Stimulated activated CD4-positive, alpha-beta T cell treated with anti-CD3 and anti-CD28 coated beads, Interleukin-1b, Interleukin-23, amount 100 ng/mL, for 1 hour (primary cell): ENCODE results near the gene CEP170.
A peak's percentile ranks its signal among the peaks of the same experiment; 100 is the strongest.

Experiments used
- DNase-seq, 2 donors: peaks; one replicate each; pipeline ENCODE4 v3.0.0-alpha.2; 2020; ENCODE audit warnings: low read depth in 2 of 2

The CEP170 gene

DNA sequence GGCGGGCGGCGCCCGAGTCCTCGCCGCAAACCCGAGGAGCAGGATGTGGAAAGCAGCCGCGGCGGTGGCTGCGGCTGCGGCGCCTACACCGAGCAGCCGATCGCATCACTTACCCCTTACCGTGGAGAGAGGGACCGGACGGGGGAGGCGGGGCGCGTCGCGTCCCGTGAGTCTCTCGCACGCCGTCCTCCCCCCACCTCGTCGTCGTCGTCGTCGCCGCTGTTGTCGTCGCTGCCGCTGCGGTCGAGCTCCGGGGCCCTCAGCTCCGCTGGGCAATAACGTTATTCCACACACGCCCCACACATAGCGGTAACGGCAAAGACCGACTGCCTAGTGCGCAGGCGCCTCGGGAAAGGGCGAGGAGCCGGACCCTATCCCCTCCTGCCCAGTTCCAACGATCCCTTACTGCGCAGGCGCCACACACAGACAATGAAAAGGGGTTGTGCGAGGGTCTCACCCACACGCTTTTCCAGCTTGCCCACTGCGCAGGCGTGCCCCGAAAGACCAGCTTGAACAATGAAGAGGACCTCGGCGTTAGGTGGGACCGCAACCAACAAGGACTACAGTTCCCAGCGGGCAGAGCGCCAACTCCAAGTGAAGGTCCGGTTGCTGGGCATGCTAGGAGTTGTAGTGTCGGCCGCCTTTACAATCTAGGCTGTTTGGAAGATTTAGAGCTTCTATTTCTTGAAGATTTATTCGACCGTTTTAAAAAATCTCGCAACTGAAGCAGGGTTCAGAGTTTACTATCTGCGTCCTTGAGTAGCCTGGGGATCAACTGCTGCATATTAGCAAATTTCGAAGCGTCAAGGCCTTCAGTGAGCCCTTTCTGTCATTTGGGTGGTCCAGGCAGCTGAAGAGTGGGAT lies at the start of gene CEP170:
TSS of gene CEP170 (minus strand) at position 355 of the 864 bp plus-strand sequence. CDS start 30,001 bp downstream, outside the sequence.
- DNase-seq, result peak; percentile 54 to 67

DNA sequence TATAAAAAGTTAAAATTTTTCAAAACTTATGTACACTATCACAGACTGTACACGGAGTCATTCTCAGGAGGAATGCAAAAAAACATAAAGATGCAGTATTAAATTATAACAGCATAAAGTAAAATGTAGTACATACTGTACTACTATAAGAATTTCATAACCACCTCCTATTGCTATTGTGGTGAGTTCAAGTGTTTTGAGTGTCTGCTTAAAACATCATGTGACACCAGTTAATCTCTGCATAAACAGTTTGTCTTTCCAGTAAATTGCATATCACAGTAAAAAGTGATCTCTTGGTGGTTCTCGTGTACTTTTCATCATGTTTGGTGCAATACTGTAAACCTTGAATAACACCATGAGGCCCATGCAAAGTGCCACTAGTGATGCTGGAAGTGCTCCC lies 46.0 kb upstream of the CEP170 start:
- no peak for DNase-seq

DNA sequence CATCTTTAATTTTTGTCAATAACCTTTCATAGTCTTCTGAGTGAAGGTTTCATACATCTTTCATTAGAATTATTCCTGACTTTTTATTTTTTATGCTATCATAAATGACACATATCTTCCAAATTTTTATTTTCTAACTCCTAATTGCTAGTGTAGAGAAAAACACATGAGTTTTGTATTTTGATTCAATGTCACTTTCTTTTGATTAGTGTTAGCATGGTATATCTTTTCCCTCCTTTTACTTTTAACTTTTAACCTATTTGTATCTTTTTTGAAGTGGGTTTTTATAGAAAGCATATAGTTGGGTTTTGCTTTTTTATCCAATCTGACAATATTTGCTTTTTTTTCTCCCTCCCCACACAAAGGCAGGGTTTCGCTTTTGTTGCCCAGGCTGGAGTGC lies 44.0 kb upstream of the CEP170 start:
- no peak for DNase-seq

DNA sequence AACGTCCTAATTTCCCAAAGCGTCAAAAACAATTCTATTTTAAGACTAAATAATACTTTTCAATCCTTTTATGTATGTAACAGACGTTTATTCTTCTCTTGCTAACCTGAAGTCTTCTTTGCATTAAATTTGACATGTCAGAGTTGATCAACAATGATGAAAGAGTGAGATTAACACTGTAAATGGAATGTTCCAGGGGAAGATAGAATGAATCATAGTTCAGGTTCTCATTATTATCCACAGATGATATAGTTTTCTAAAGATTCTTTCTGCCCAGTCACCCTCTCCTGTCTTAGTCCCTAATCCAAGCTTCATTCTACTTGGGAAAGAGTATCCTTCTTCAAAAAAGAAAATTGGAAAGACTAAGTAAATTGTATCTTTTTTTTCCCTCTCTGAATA lies 39.6 kb upstream of the CEP170 start:
- no peak for DNase-seq

DNA sequence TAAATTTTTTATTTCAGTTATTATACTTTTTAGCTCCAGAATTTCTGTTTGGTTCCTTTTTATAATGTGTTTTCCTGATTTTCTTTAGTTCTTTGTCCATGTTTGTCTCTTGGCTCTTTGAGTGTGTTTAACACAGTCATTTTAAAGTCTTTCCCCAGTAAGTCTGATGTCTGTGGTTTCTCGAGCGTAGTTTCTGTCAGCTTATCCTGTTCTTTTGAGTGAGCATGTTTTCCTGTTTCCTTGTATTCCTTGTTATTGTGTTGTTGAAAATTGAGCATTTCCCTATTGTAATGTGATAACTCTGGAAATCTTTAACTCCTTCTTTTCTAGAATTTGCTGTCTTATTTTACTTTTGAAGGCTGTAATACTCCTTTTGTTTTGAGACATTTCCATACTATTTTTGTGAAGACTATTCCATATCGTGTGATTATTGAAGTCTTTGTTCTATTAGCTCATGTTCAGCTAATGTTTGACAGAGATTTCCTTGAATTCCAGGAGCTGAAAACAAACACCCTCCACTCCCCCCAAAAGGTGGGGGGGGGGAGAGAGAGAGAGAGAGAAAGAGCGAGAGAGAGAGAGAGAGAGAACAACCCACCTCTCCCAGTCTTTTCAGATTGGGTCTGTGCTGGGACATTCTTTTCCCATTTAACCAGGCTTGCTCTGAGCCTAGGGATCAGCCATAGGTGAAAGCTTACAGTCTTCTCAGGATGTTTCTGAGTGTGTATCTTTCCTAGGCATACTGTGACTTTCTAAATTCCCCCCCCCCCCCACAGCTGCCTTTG lies 39.1 kb upstream of the CEP170 start:
- no peak for DNase-seq

DNA sequence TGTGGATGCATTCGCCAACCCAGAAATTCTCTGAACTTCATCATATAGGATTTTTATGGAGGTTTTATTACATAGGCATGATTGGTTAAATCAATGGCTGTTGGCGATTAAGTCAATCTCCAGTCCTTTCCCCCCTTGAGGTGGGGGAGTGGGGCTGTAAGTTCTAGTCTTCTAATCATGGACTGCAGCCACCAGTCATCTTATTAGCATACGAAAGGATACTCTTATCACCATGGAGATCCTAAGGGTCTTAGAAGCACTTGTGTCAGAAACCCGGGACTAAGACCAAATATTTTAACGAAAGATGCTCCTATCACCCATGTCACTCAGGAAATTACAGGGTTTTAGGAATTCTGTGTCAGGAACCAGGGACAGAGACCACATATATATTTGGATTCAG lies 37.0 kb upstream of the CEP170 start:
- no peak for DNase-seq

DNA sequence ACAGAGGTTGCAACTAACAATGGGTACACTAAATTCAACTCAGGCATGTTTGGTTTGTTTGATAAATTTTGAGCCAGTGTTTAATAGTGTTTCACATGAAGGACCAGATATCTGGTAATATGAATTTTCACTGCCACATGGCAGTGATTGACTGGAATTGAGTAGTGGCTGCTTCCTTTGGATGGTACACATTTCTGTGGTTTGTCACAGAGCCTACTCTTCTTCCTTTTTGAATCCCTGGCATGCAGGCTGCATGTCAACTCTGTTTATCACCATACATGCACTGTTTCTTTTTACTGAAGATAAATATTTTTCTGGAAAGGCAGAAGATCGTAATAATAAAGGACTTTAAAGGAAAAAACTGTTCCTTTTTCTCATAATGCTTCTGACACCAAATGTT lies 36.2 kb upstream of the CEP170 start:
- DNase-seq, result no peak

DNA sequence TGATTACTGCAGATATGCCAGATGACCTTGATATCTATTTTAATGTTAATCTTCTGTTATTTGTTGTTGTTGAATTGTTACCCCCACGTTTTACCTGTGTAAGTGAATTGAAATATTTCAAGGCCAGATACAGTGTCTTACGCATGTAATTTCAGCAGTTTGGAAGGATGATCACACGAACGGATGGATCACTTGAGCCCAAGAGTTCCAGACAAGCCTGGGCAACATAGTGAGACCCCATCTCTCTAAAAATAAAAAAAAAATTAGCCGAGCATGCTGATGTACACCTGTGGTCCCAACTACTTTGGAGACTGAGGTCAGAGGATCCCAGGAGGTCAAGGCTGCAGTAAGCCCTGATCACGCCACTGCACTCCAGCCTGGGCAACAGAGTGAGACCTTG lies 33.0 kb upstream of the CEP170 start:
- DNase-seq, result no peak

DNA sequence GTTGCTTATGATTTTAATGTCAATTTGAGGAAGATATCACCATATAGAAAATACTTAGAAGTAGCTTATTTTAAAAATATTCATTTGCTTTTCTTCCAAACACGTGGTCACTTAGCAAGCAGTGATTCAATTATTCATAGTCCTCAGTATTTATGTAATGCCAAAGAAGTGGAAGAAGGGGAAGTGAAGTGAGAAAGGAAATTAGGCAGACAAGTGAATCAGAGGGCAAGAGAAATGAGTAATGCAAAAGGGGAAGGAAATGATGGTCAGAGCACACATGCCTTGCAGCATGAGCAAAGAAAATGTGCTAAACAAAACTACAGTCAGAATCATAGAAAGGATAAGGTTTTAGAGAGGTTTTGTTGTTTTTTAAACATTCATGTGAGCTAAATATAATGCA lies 32.6 kb upstream of the CEP170 start:
- no peak for DNase-seq

DNA sequence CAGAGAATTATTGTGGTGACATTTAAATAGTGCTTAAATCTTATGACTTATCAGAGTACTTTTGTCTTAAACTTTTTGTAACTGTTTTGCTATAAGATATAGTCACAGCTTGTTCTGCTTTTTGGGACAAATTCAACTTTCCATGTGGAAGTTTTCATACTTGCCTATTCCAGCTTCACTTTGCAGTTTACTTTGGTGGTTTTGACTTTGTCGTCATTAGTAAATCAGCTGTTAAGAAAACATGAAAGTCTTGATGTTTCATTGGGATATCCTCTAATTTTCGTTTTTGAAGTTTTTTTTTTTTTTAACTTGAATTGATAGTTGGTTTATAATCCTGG lies 32.0 kb upstream of the CEP170 start:
- DNase-seq, result no peak

DNA sequence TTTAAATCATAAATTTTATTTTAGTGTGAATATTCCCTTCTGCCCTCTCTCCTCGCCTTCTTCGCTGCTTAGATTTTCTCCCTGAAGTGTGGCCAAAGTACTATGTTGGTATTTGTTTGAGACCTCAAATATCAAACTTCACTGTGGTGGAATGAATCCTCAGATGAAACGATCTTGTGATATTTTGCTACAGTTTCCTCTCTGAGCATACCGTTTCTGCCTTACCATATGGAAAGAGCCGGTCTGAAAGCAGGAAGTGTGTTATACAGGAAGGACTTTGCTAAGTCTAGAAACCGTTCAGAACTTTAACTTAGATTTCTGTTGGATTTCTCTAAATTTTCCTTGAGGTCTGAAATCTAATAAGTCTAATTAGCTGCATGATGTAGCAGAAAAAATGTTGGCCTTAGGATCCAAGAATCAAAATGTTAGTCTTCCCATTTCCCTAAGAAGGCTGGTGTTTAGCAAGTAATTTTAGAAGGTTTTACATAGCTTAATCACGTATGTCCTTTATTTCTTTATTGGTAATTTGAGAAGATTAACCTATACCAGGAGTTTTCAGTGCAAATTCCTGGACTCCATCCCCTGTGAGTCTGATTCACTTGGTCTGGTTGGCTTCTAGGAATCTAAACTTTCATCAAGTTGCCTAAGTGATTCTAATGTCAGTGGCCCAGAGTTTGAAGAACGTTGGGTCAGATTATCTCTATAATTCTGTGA lies 31.5 kb upstream of the CEP170 start:
- no peak for DNase-seq

DNA sequence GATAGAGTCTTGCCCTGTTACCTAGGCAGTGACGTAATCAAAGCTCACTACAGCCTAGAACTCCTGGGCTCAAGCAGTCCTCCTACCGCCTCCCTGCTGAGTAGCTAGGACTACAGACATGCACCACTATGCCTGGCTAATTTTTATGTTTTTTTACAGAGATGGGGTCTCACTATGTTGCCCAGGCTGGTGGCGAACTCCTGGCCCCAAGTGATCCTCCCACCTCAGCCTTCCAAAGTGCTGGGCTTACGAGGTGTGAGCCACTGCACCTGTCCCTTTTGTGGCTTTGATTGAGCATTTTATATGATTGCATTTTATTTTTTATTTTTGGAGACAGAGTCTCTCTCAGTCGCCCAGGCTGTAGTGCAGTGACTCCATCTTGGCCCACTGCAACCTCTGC lies 26.6 kb upstream of the CEP170 start:
- no peak for DNase-seq

DNA sequence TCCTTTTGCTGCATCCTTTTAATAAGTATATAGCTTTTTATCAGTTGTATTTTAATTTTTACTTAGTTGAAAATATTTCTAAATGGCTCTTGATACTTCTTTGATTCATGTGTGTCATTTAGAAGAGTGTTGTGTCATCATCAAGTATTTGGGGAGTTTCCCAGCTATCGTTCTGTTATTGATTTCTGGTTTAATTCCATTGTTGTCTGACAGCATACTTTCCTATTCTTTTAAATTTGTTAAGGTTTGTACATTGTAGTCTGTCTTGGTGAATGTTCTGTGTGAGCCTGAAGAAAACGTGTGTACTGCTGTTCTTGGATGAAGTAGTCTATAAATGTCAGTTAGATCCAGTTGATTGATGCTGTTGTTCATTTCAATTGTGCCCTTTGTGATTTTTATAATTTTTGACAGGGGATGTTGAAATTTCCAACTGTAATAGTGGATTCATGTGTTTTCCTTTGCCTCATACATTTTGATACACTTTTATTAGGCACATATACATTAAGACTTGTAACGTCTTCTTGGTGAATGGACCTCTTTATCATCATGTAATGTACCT lies 25.6 kb upstream of the CEP170 start:
- DNase-seq, result no peak

DNA sequence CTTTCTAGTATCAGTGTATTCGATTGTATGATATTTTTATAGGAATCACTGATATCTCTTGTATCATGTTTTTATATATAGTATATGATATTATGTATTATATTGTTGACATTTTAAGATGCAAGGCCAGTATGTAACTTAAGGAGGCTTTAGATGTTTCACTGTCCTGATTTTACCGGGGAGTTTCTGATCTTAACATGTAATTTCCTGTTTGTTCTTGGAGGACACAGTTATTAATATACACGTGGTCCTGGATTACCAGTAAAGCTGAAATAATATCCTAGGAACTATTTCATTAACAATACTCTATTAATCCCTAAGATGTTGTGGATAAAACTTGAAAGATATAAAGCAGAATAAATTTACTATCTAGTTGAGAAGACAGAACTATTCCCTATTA lies 20.2 kb upstream of the CEP170 start:
- no peak for DNase-seq

DNA sequence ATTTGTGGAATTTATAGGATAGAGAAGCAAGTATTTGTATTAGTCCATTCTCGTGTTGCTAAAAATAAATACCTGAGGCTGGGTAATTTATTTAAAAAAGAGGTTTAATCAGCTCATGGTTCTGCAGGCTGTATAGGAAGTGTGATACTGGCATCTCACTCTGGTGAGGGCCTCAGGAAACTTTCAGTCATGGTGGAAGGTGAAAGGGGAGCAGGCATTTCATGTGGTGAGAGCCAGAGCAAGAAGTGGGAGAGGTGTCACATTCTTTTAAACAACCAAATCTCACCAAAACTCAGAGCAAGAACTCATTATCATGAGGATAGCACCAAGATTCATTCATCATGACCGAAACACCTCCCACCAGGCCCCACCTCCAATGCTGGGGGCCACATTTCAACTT lies 18.9 kb upstream of the CEP170 start:
- DNase-seq, result no peak

DNA sequence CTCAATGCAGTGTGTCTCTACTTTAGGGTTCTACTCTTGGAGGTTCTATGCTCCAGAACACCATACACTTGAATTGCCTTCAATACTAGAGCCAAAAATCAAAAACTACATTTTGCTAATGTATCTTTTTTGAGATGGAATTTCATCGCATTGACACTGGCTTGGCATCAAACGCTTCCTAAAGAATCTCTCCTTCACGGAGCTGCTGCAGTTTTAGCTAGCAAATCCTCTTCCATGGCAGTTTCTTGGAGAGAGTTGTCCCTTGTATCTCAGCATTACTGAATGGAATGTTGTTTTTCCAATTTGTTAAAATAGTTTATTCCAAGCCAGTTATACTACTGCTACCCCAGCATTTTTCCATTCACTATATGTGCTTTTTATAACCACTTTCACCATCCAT lies 18.4 kb upstream of the CEP170 start:
- no peak for DNase-seq

DNA sequence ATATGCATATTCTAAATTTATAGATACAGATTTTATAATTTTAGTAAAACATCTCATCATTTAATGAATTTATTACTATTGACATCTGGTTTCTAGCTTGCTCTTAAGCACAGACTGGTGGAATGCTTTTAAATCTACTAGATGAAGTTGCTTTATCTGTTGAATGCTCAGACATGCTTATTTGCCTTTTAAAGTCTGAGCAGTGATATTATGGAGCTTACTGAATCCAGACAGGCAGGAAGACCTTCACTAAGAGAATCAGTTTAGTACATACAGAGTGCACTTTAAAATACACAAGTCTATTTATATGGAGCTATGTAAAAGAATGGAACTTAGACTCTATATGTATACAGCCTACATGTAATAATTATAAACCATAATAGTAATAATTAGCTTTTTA lies 17.3 kb upstream of the CEP170 start:
- DNase-seq, result no peak

DNA sequence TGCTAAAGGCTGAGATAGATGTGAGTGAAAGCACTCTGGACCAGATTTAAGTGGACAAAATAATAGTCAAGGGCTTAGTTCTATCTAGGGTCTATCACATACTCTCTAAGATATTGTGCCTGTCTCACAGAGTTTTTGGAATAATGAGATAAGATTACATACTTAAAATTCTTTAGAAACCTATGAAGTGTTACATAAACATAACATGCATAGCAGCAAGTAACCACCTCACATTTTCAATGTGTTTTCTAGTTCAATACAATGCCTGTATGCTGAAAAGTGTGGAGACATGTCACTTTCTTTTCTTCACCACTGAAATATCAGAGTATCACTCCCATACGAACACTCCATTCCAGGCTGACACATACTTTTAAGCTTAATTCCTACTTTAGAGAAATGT lies 16.9 kb upstream of the CEP170 start:
- DNase-seq, result no peak

DNA sequence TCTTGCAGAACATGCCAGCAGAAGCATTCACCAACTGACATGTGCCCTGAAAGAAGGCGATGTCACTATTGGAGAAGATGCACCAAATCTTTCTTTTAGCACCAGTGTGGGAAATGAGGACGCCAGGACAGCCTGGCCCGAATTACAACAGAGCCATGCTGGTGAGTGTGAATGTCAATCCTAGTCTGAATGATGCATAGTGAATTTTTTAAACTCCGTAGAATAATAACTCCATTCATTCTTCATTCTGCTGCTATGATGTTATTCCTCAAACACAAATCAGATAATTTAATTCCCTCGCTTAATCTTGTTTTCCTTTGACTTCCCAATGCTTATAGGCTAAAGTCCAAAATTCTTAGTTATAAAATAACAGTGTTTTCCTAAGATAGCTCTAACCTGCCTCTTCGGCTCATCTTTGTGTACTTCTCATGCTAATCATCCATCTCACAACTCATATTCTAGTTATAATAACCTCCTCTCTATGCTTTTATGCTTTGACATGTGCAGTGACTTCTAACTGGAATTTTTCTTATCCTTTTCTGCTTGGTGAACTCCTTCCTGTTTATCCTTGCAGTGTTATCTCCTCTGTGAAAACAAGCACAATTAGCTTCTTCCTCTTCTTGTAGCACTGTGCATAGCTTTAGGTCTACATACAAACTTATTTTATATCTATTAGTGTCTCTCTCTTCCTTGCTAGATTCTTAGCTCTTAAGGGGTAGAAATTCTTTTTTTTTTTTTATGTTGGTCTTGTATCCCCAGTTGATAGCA lies 15.2 kb upstream of the CEP170 start:
- DNase-seq, result no peak

DNA sequence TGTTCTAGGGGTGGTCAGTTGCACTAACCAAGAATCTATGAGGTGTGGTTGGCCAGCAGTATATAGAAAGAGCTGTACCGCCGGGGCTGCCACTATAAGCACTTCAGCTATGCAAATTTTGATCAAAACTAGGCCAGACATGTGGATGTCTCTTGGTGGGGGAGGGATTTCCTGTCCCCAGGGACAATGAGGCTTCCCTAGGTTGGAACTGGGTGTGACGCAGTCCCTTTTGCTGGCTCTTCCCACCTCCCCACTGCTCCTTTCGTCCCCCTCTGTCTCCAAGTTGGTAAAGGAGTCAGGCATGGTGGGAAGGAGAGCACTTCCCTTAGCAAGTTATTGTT lies 14.3 kb upstream of the CEP170 start:
- no peak for DNase-seq

DNA sequence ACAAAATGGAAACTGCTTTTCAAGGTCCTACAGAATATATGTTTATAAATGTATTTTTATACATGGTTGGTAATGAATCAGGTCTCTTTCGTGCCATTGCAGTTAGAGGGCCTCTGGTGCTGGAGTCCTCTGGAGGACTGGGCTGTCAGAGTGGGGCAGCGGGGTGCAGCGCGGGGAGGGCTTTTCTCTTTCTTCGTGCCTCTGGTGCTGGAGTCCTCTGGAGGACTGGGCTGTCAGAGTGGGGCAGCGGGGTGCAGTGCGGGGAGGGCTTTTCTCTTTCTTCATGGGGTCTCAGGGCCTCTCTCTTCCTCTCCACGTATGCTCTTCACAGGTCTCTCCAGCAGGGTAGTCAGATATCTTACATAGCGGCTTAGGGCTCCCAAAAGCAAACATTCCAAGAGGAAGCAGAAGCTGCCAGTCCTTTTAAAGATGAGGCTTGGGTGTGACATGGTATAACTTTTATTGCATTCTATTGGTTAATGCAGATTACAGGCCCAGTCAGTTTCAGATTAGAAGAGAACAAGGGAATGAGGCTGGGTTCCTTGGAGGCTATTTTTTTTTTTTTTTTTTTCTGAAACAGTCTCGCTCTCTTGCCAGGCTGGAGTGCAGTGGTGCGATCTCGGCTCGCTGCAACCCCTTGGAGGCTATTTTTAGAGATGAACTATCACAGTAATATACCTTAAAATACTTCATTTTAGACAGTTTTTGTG lies 13.8 kb upstream of the CEP170 start:
- DNase-seq, result no peak
